Caco-2 (cell line): ENCODE results near the gene KLF7. TPM values are rescaled to one million over a fixed set of nuclear protein-coding genes. Genes with fewer than 3 reads are reported as not detected.

ENCODE experiments used
- BruUV-seq: library from RNA; stranded (reverse); fragments of 400-500 nt; replicated peaks from 2 replicates; lab custom pipeline; 2021; lab: Mats Ljungman, UMichigan
- CTCF ChIA-PET: fragments of 300-600 bp; sonication (Branson Sonifier 250); formaldehyde crosslinking; loops from one replicate; lab custom pipeline; 2022; ENCODE audit warnings: antibody characterized with exemption; lab: Charles Lee
- POLR2A ChIA-PET: fragments of 300-600 bp; sonication (Branson Sonifier 250); formaldehyde crosslinking; loops from one replicate; lab custom pipeline; 2022; ENCODE audit warnings: antibody characterized with exemption; lab: Charles Lee
- DNase-seq, 2 experiments: peaks; one replicate each; pipeline versions ENCODE4 v3.0.0 to v3.0.0-alpha.2; 2020 to 2022
- H3K27me3 ChIP-seq: replicated peaks from 2 replicates; pipeline ENCODE4 v1.6.0; 2011; ENCODE audit warnings: low read length; ENCODE audit not compliant: control insufficient read depth, insufficient read depth
- H3K36me3 ChIP-seq: 2 replicates; pipeline ENCODE4 v1.5.1; 2011; ENCODE audit warnings: low read length; ENCODE audit not compliant: control insufficient read depth, insufficient read depth
- H3K4me1 ChIP-seq: fragments of 250-450 bp; sonication (Bioruptor Pico); 2 replicates; pipeline ENCODE4 v1.5.1; 2020; ENCODE audit warnings: mild to moderate bottlenecking
- H3K4me3 ChIP-seq: 2 replicates; pipeline ENCODE4 v1.5.1; 2011; ENCODE audit warnings: low read depth, mild to moderate bottlenecking, control low read depth, low read length
- H3K9me3 ChIP-seq: fragments of 250-450 bp; sonication (Bioruptor Pico); 2 replicates; pipeline ENCODE4 v1.5.1; 2020; ENCODE audit warnings: mild to moderate bottlenecking, moderate library complexity
- H3K27ac Mint-ChIP-seq: one replicate; pipeline ENCODE4 v1.8.0; 2022; ENCODE audit warnings: mixed read lengths; ENCODE audit not compliant: unreplicated experiment
- H3K27me3 Mint-ChIP-seq: one replicate; pipeline ENCODE4 v1.8.0; 2022; ENCODE audit warnings: mixed read lengths; ENCODE audit not compliant: insufficient read depth, unreplicated experiment
- H3K36me3 Mint-ChIP-seq: one replicate; pipeline ENCODE4 v1.8.0; 2022; ENCODE audit warnings: mild to moderate bottlenecking, mixed read lengths; ENCODE audit not compliant: insufficient read depth, unreplicated experiment
- H3K4me1 Mint-ChIP-seq: one replicate; pipeline ENCODE4 v1.8.0; 2022; ENCODE audit warnings: low read depth, mixed read lengths; ENCODE audit not compliant: unreplicated experiment
- H3K4me3 Mint-ChIP-seq: one replicate; pipeline ENCODE4 v1.8.0; 2022; ENCODE audit warnings: mild to moderate bottlenecking, moderate library complexity, mixed read lengths; ENCODE audit not compliant: unreplicated experiment
- H3K9me3 Mint-ChIP-seq: one replicate; pipeline ENCODE4 v1.8.0; 2022; ENCODE audit warnings: mixed read lengths; ENCODE audit not compliant: unreplicated experiment
- CTCF ChIP-seq, 2 experiments: fragments of 200-600 bp in 1 of 2; IDR thresholded peaks; 1 replicate in 1 of 2; 2 replicates in 1 of 2; pipeline versions ENCODE4 v1.5.1 to v1.8.0; 2011 to 2022; ENCODE audit warnings: antibody characterized with exemption in 1 of 2, control low read depth in 1 of 2, inconsistent platforms in 1 of 2, low read depth in 1 of 2, low read length in 1 of 2, mild to moderate bottlenecking in 1 of 2, moderate library complexity in 1 of 2; ENCODE audit not compliant: insufficient read depth in 1 of 2, severe bottlenecking in 1 of 2, unreplicated experiment in 1 of 2
- intact Hi-C: fragments of 100-400 bp; cut with micrococcal nuclease; formaldehyde crosslinking; loops from one replicate; pipeline ENCODE4 v1.10.0; 2022; ENCODE audit not compliant: unreplicated experiment
- total RNA-seq: library from RNA; stranded (reverse); gene quantifications from 2 replicates; pipeline ENCODE4 v1.2.3, GENCODE V29; 2022

The KLF7 gene
- total RNA-seq, 1 experiment from 2014 or later, result 0.36 TPM

DNA sequence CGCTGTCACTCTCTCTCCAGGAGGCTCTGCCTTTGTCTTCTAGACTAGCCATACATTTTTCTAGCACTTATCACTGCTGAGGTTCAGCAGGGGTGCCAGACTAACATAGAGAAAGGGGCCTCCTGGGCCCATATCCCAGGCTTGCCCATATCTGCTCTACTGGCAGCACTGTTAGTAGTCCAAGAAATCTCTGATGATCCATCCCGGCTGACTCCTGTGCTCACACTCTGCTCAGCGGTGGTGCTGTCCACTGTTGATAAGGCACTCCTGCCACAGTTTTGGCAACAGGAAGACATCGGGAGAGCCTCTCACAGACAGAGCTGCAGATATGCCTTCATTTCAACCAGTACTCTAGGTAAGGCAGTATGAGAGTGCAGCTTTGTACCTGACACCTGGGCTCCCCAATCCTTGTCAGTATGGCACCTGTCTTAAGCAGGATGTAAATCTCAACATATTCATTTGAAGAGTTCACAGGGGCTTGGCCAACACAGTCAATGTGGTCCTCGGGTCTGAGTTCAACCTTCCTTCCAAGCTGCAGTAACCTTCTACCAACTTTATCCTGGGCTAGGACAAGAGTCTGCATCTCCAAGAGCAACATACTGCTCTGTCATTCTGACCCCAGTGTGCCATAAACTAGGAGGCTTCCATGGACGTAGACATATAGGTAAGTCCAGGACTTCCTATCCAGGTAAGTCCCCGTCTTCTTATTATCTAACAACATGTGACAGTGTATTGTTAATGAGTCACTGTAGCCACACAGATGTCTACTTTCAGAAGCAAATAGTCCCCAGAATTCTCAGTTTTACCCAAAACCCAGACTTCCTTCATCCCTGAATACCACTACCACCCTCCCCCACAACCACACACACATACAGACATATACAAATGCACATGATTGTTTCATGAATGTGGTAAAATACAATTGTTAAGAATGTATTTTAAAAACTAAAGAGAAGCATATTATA, 16.2 kb downstream of the KLF7 start:
- Histone ChIP-seq H3K4me3 (no peak overlapping the region), H3K36me3 (no peaks in the 10 kb centered on the region), H3K4me1 (no peaks in the 10 kb centered on the region), H3K9me3 (no peaks in the 10 kb centered on the region), H3K27me3 (no peaks in the 10 kb centered on the region)
- Mint-ChIP-seq H3K4me3 (no peak overlapping the region), H3K36me3 (no peaks in the 10 kb centered on the region), H3K27me3 (peaks cover 10% of the 10 kb centered on the region), H3K27ac (no peak overlapping the region), H3K4me1 (no peaks in the 10 kb centered on the region), H3K9me3 (no peaks in the 10 kb centered on the region)
- no peak for TF ChIP-seq CTCF (IDR thresholded peaks at IDR 0.05; ENCODE audit: insufficient read depth in 1 of 2, low read depth in 1 of 2, low read length in 1 of 2, severe bottlenecking in 1 of 2, unreplicated experiment in 1 of 2)
- CTCF ChIA-PET, result no interaction called here
- POLR2A ChIA-PET, result no interaction called here
- no TSS peak for BruUV-seq
- intact Hi-C loops, result no loop called here
- DNase-seq, result no peak

GRCh38 chr2:207148020-207148419, 17.7 kb downstream of the KLF7 start:
- CTCF ChIA-PET, result no interaction called here

More at GRCh38 chr2:207148020-207148419, 17.7 kb downstream of the KLF7 start:
- Histone ChIP-seq H3K27me3 (no peaks in the 10 kb centered on the region), H3K9me3 (no peaks in the 10 kb centered on the region), H3K4me1 (no peaks in the 10 kb centered on the region), H3K36me3 (no peaks in the 10 kb centered on the region), H3K4me3 (no peak overlapping the region)
- Mint-ChIP-seq H3K27me3 (peaks cover 10% of the 10 kb centered on the region), H3K4me3 (no peak overlapping the region), H3K27ac (no peak overlapping the region), H3K36me3 (no peaks in the 10 kb centered on the region), H3K4me1 (no peaks in the 10 kb centered on the region), H3K9me3 (no peaks in the 10 kb centered on the region)
- intact Hi-C loops, result no loop called here
- no peak for DNase-seq
- POLR2A ChIA-PET, result no interaction called here
- TF ChIP-seq CTCF (IDR thresholded peaks at IDR 0.05; ENCODE audit: insufficient read depth in 1 of 2, low read depth in 1 of 2, low read length in 1 of 2, severe bottlenecking in 1 of 2, unreplicated experiment in 1 of 2), result no peak
- BruUV-seq, result no TSS peak
